DND-41 (cell line): ENCODE measurements around the gene LPAR2.

ENCODE experiments used
- ATAC-seq: fragments of 200-7000 bp; cut with Tn5 transposase; 3 replicates; pipeline ENCODE4 v1.9.1; 2021; ENCODE audit warnings: low read depth; ENCODE audit not compliant: insufficient read depth
- DNase-seq: peaks from one replicate; pipeline ENCODE4 v3.0.0-alpha.2; 2020
- H2AFZ ChIP-seq: 2 replicates; pipeline ENCODE4 v1.6.0; 2012; ENCODE audit warnings: low read depth, low read length
- H3K27ac ChIP-seq: 2 replicates; pipeline ENCODE4 v1.5.1; 2012; ENCODE audit warnings: low read length, inconsistent platforms
- H3K27me3 ChIP-seq: fragments of 200-600 bp; sonication (generic); 2 replicates; pipeline ENCODE4 v1.6.0; 2012; ENCODE audit warnings: low read length, mild to moderate bottlenecking, inconsistent platforms; ENCODE audit not compliant: insufficient read depth, poor library complexity
- H3K36me3 ChIP-seq: 2 replicates; pipeline ENCODE4 v1.5.1; 2012; ENCODE audit warnings: low read length, inconsistent platforms; ENCODE audit not compliant: insufficient read depth
- H3K4me1 ChIP-seq: 2 replicates; pipeline ENCODE4 v1.5.1; 2012; ENCODE audit warnings: mild to moderate bottlenecking, low read length; ENCODE audit not compliant: insufficient read depth
- H3K4me2 ChIP-seq: 2 replicates; pipeline ENCODE4 v1.6.0; 2012; ENCODE audit warnings: mild to moderate bottlenecking, moderate library complexity, low read length, inconsistent platforms; ENCODE audit not compliant: insufficient read depth
- H3K4me3 ChIP-seq, 2 experiments: fragments of 200-600 bp in 1 of 2; shearing (Covaris generic) in 1 of 2; 2 replicates each; pipeline ENCODE4 v1.5.1; 2012 to 2016; ENCODE audit warnings: inconsistent platforms in 2 of 2, low read length in 2 of 2, mild to moderate bottlenecking in 2 of 2, low read depth in 1 of 2, moderate library complexity in 1 of 2
- H3K79me2 ChIP-seq: 2 replicates; pipeline ENCODE4 v1.6.0; 2012; ENCODE audit warnings: low read length, inconsistent platforms; ENCODE audit not compliant: insufficient read depth
- H3K9ac ChIP-seq: 2 replicates; pipeline ENCODE4 v1.6.0; 2012; ENCODE audit warnings: low read depth, mild to moderate bottlenecking, inconsistent platforms, low read length, moderate library complexity
- H3K9me3 ChIP-seq: 2 replicates; pipeline ENCODE4 v1.5.1; 2012; ENCODE audit warnings: low read length, moderate library complexity, mild to moderate bottlenecking, inconsistent platforms; ENCODE audit not compliant: insufficient read depth, severe bottlenecking
- H4K20me1 ChIP-seq: 2 replicates; pipeline ENCODE4 v1.6.0; 2012; ENCODE audit warnings: low read length; ENCODE audit not compliant: insufficient read depth
- EZH2 ChIP-seq: IDR thresholded peaks from 3 replicates; pipeline ENCODE4 v1.6.1; 2012; ENCODE audit warnings: borderline replicate concordance, low read depth, mild to moderate bottlenecking, moderate library complexity, low read length, inconsistent platforms; ENCODE audit not compliant: severe bottlenecking
- TF ChIP-seq, protein P1 (sequence below): IDR thresholded peaks from 2 replicates; pipeline ENCODE4 v1.5.1; 2012; ENCODE audit warnings: borderline replicate concordance, low read length, moderate library complexity, mild to moderate bottlenecking; ENCODE audit not compliant: poor library complexity, severe bottlenecking; ENCODE audit errors: extremely low read depth

The LPAR2 gene

DNA sequence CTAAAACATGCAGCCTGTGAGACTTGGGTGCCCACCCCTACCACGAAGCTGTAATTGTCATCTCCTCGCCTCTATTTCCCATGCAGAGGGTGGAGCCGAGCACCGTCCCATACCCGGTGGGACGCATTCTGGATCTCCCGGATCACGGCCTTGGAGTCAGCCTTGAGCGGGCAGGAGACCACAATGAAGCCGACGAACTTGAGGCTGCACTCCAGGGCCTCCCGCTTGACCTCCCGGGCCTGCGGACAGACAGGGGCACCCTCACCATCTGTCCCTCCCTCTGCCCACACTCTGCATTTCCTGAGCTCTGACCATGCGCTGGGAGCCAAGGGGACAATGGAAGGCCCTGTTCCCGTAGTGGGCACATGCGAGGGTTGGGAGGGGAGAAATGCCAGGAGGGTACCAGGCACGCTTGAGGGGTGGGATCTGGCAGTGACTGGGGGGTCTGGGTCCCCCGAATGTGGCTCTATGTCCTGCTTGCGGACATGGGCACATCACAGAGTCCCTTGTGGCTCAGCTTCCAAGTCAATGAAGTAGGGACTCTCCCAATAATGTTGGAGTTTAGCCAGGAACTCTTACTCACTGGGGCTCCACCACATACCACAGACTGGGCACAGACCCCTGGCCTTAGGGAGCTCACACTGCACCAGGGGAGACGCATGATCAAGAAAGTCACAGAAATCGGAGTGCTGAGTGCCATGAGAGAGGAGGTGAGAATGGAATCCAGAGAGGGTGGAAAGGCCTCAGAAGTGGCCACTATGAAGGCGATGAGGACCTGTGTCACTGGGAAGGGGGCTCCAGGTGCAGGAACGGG, 24.7 kb upstream of the LPAR2 start:
- no peaks in the 10 kb centered on the region for H3K9me3 ChIP-seq
- H2AFZ ChIP-seq, result no peak overlapping the region
- peaks cover 96% of the 10 kb centered on the region for H3K36me3 ChIP-seq
- H3K4me2 ChIP-seq, result no peak overlapping the region
- ATAC-seq (no peak), DNase-seq (no peak)
- no peaks in the 10 kb centered on the region for H3K4me1 ChIP-seq
- no peaks in the 10 kb centered on the region for H3K27me3 ChIP-seq
- H3K4me3 ChIP-seq, result no peak overlapping the region
- no peak overlapping the region for H3K27ac ChIP-seq
- no peak overlapping the region for H3K9ac ChIP-seq
- peaks cover 3% of the 10 kb centered on the region for H3K79me2 ChIP-seq
- peaks cover 50% of the 10 kb centered on the region for H4K20me1 ChIP-seq
- no peak for TF ChIP-seq EZH2
- TF ChIP-seq, protein P1, sequence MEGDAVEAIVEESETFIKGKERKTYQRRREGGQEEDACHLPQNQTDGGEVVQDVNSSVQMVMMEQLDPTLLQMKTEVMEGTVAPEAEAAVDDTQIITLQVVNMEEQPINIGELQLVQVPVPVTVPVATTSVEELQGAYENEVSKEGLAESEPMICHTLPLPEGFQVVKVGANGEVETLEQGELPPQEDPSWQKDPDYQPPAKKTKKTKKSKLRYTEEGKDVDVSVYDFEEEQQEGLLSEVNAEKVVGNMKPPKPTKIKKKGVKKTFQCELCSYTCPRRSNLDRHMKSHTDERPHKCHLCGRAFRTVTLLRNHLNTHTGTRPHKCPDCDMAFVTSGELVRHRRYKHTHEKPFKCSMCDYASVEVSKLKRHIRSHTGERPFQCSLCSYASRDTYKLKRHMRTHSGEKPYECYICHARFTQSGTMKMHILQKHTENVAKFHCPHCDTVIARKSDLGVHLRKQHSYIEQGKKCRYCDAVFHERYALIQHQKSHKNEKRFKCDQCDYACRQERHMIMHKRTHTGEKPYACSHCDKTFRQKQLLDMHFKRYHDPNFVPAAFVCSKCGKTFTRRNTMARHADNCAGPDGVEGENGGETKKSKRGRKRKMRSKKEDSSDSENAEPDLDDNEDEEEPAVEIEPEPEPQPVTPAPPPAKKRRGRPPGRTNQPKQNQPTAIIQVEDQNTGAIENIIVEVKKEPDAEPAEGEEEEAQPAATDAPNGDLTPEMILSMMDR, result no peak

DNA sequence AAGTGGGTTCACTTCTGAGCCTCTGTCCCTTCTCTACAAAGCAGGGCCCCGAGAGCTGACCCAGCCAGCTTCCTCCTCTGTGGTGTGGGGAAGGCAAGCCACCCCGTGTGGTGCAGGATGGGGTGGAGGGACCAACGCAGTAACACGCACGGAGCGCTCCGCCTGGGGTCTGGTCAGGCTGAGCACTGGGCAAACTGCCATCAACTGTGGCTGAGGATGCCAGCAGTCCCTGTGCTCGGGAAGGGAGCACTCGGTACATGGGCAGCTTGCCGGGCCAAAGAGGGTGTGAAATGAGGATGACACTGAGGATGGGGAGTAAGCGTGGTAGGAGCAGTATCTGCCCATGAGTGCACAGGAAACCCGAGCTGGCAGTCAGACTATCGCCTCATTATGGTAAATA, 23.1 kb upstream of the LPAR2 start:
- Histone ChIP-seq H3K4me1 (no peaks in the 10 kb centered on the region), H3K79me2 (no peaks in the 10 kb centered on the region; the same call in none of the 2 replicates), H3K4me2 (no peak overlapping the region), H3K4me3 (no peak overlapping the region), H4K20me1 (peaks cover 44% of the 10 kb centered on the region), H2AFZ (no peak overlapping the region), H3K27ac (peak overlapping the region; percentile 4; the same call in 1 of the 2 replicates), H3K9ac (no peak overlapping the region), H3K27me3 (no peaks in the 10 kb centered on the region), H3K36me3 (peaks cover 96% of the 10 kb centered on the region), H3K9me3 (no peaks in the 10 kb centered on the region)
- no peak for ATAC-seq
- TF ChIP-seq, protein P1, result no peak
- no peak for TF ChIP-seq EZH2
- DNase-seq, result no peak

DNA sequence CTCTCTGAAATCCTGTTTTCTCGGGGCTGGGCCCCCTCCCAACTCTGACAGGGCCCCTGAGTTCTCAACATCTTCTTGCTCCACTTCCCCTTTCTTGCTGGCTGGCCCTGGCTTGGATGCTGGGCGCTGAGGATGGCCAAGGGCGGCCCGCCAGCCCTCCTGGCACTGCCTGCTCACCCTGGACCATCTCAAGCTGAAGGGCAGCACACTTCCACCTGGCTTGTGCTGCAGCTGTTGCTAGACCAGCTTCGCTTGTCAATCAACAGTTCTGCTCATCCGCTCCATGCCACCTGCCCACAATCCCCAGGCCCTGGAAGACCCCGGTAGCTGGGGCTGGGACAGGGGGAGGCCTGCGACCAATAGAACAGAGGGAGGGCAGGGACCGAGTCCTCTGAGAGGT, 22.3 kb upstream of the LPAR2 start:
- H3K27ac ChIP-seq, result no peak overlapping the region
- peaks cover 47% of the 10 kb centered on the region for H4K20me1 ChIP-seq
- peaks cover 96% of the 10 kb centered on the region for H3K36me3 ChIP-seq
- no peak overlapping the region for H2AFZ ChIP-seq
- H3K27me3 ChIP-seq, result no peaks in the 10 kb centered on the region
- 0 out of 3 replicates have a peak, but pooled peaks have one; percentile 6 for ATAC-seq
- DNase-seq, result no peak
- TF ChIP-seq, protein P1, result no peak
- TF ChIP-seq EZH2, result no peak
- no peaks in the 10 kb centered on the region; the same call in none of the 2 replicates for H3K79me2 ChIP-seq
- H3K4me3 ChIP-seq, result no peak overlapping the region
- H3K4me2 ChIP-seq, result no peak overlapping the region
- no peaks in the 10 kb centered on the region for H3K9me3 ChIP-seq
- H3K9ac ChIP-seq, result no peak overlapping the region
- H3K4me1 ChIP-seq, result no peaks in the 10 kb centered on the region
